Keratinocyte (primary cell): ENCODE data around the gene AFMID. TPM values are rescaled to one million over a fixed set of nuclear protein-coding genes. Genes with fewer than 3 reads are reported as not detected.
"Not testable (repeated sequence)": the region's sequence is repeated elsewhere in the genome, so short reads cannot be mapped to it uniquely, and the experiment has no call there.

Experiments
- DNase-seq: peaks from one replicate; pipeline ENCODE4 v3.0.0-alpha.2; 2011; ENCODE audit warnings: low read depth, missing footprints, low spot score
- FAIRE-seq: peaks from 2 replicates; lab custom pipeline; 2011; peaks lifted over from hg19 to GRCh38; lab: Jason Lieb, UNC
- H2AFZ ChIP-seq: 2 replicates; pipeline ENCODE4 v1.6.0; 2012; ENCODE audit warnings: low read length, control low read depth, inconsistent platforms; ENCODE audit not compliant: control insufficient read depth
- H3K27ac ChIP-seq: 2 replicates; pipeline ENCODE4 v1.5.1; 2011; ENCODE audit warnings: low read length; ENCODE audit not compliant: control insufficient read depth, insufficient read depth
- H3K27me3 ChIP-seq: 3 replicates; pipeline ENCODE4 v1.6.0; 2011; ENCODE audit warnings: low read length; ENCODE audit not compliant: control insufficient read depth, insufficient read depth; ENCODE audit errors: extremely low read depth
- H3K36me3 ChIP-seq, 2 experiments: 2 replicates in 1 of 2; 3 replicates in 1 of 2; pipeline ENCODE4 v1.5.1; 2011; ENCODE audit warnings: low read length in 2 of 2, mild to moderate bottlenecking in 1 of 2; ENCODE audit not compliant: control insufficient read depth in 2 of 2, insufficient read depth in 2 of 2; ENCODE audit errors: extremely low read depth in 1 of 2
- H3K4me1 ChIP-seq: 3 replicates; pipeline ENCODE4 v1.5.1; 2011; ENCODE audit warnings: low read length; ENCODE audit not compliant: control insufficient read depth, insufficient read depth; ENCODE audit errors: extremely low read depth
- H3K4me2 ChIP-seq: 3 replicates; pipeline ENCODE4 v1.6.0; 2011; ENCODE audit warnings: low read depth, low read length; ENCODE audit not compliant: control insufficient read depth, insufficient read depth; ENCODE audit errors: extremely low read depth
- H3K4me3 ChIP-seq, 3 experiments: fragments of 200-600 bp in 1 of 3; sonication (generic) in 1 of 3; 2 replicates in 2 of 3; 3 replicates in 1 of 3; pipeline ENCODE4 v1.5.1; 2011 to 2016; ENCODE audit warnings: low read length in 3 of 3, mild to moderate bottlenecking in 3 of 3, control low read depth in 2 of 3, inconsistent platforms in 1 of 3, low read depth in 1 of 3, mixed read lengths in 1 of 3, mixed run types in 1 of 3, moderate library complexity in 1 of 3; ENCODE audit not compliant: control insufficient read depth in 2 of 3, insufficient read depth in 2 of 3; ENCODE audit errors: extremely low read depth in 1 of 3
- H3K79me2 ChIP-seq: 2 replicates; pipeline ENCODE4 v1.6.0; 2012; ENCODE audit warnings: low read length; ENCODE audit not compliant: control insufficient read depth, insufficient read depth
- H3K9ac ChIP-seq: 3 replicates; pipeline ENCODE4 v1.6.0; 2011; ENCODE audit warnings: low read length; ENCODE audit not compliant: control insufficient read depth, insufficient read depth; ENCODE audit errors: extremely low read depth
- H3K9me1 ChIP-seq: 3 replicates; pipeline ENCODE4 v1.6.0; 2011; ENCODE audit warnings: low read length; ENCODE audit not compliant: control insufficient read depth, insufficient read depth; ENCODE audit errors: extremely low read depth
- H3K9me3 ChIP-seq: 2 replicates; pipeline ENCODE4 v1.5.1; 2012; ENCODE audit warnings: low read depth, low read length; ENCODE audit not compliant: control insufficient read depth
- H4K20me1 ChIP-seq: 3 replicates; pipeline ENCODE4 v1.6.0; 2011; ENCODE audit warnings: low read length; ENCODE audit not compliant: control insufficient read depth, insufficient read depth; ENCODE audit errors: extremely low read depth
- CTCF ChIP-seq, 3 experiments: IDR thresholded peaks in 1 of 3; conservative IDR thresholded peaks in 1 of 3; optimal IDR thresholded peaks in 1 of 3; 2 replicates in 2 of 3; 3 replicates in 1 of 3; pipeline versions ENCODE3 to v1.5.1; 2011; ENCODE audit warnings: low read length in 3 of 3, mild to moderate bottlenecking in 3 of 3, moderate library complexity in 2 of 3, control low read depth in 1 of 3, inconsistent platforms in 1 of 3; ENCODE audit not compliant: insufficient read depth in 2 of 3; ENCODE audit errors: extremely low read depth in 1 of 3
- EZH2 ChIP-seq: IDR thresholded peaks from one replicate; pipeline ENCODE4 v1.6.1; 2012; ENCODE audit warnings: inconsistent platforms, mild to moderate bottlenecking, low read length, moderate library complexity
- dilution Hi-C: fragments of 300-500 bp; cut with MboI; formaldehyde crosslinking; loops from one replicate; pipeline ENCODE4 v1.7.0; 2020; ENCODE audit warnings: low sequenced_read_pairs; ENCODE audit not compliant: extremely low pct_ligation_motif_present
- polyA plus RNA-seq, 5 experiments: library from polyadenylated mRNA; depleted of rRNA in 3 of 5; stranded (reverse) in 3 of 5; stranded (forward) in 1 of 5; unstranded in 1 of 5; fragments of >200 nt; gene quantifications; 1 replicate in 1 of 5; 2 replicates in 3 of 5; 3 replicates in 1 of 5; pipeline versions ENCODE4 v1.2.1 to v1.2.3, GENCODE V29; 2011 to 2012; ENCODE audit warnings: missing spikeins in 2 of 5, low read depth in 1 of 5, low replicate concordance in 1 of 5

AFMID gene
- polyA plus RNA-seq, 1 donor (not counting 4 experiments of a cell fraction or from before 2014, with no cell fraction given), result 21.6 TPM

GRCh38 chr17:78233678-78234077, 46.5 kb downstream of the AFMID start:
- no peak overlapping the region for H2AFZ ChIP-seq
- H4K20me1 ChIP-seq, result no peaks in the 10 kb centered on the region
- H3K27ac ChIP-seq, result no peak overlapping the region
- DNase-seq, result no peak
- peaks cover 36% of the 10 kb centered on the region for H3K27me3 ChIP-seq
- dilution Hi-C loops, result no loop called here
- H3K79me2 ChIP-seq, result no peaks in the 10 kb centered on the region
- no peak for TF ChIP-seq EZH2
- no peak for TF ChIP-seq CTCF (optimal IDR thresholded peaks at IDR 0.05 in 1 of 3, IDR thresholded peaks at IDR 0.05 in 1 of 3, conservative IDR thresholded peaks at IDR 0.05 in 1 of 3; ENCODE audit: extremely low read depth in 1 of 3, insufficient read depth in 2 of 3, low read length in 3 of 3)
- FAIRE-seq, result no peak
- H3K9ac ChIP-seq, result no peak overlapping the region
- H3K4me2 ChIP-seq, result no peak overlapping the region
- no peaks in the 10 kb centered on the region for H3K9me3 ChIP-seq
- no peaks in the 10 kb centered on the region for H3K36me3 ChIP-seq
- H3K9me1 ChIP-seq, result no peaks in the 10 kb centered on the region
- H3K4me1 ChIP-seq, result no peaks in the 10 kb centered on the region
- no peak overlapping the region for H3K4me3 ChIP-seq

- no peaks in the 10 kb centered on the region for H3K79me2 ChIP-seq
- no peaks in the 10 kb centered on the region for H3K9me1 ChIP-seq
- H3K36me3 ChIP-seq, result no peaks in the 10 kb centered on the region
- no peaks in the 10 kb centered on the region for H3K4me1 ChIP-seq
- H4K20me1 ChIP-seq, result no peaks in the 10 kb centered on the region
- no peaks in the 10 kb centered on the region for H3K9me3 ChIP-seq
- peaks cover 36% of the 10 kb centered on the region for H3K27me3 ChIP-seq
- FAIRE-seq (no peak), DNase-seq (no peak)
- no peak overlapping the region for H3K4me2 ChIP-seq
- no peak overlapping the region for H2AFZ ChIP-seq
- no peak overlapping the region for H3K27ac ChIP-seq
- no peak overlapping the region for H3K9ac ChIP-seq
- TF ChIP-seq CTCF (optimal IDR thresholded peaks at IDR 0.05 in 1 of 3, IDR thresholded peaks at IDR 0.05 in 1 of 3, conservative IDR thresholded peaks at IDR 0.05 in 1 of 3; ENCODE audit: extremely low read depth in 1 of 3, insufficient read depth in 2 of 3, low read length in 3 of 3) (no peak), EZH2 (no peak)
- dilution Hi-C loops, result no loop called here
- no peak overlapping the region for H3K4me3 ChIP-seq
Observed at GRCh38 chr17:78234261-78234865, 47.2 kb downstream of the AFMID start.

GRCh38 chr17:78235022-78235421, 47.9 kb downstream of the AFMID start:
- H3K4me2 ChIP-seq, H3K27ac ChIP-seq, H2AFZ ChIP-seq, H3K9me3 ChIP-seq, dilution Hi-C loops, H3K9me1 ChIP-seq, FAIRE-seq, H3K79me2 ChIP-seq, H3K9ac ChIP-seq, DNase-seq, H3K4me1 ChIP-seq, H3K4me3 ChIP-seq, H4K20me1 ChIP-seq, H3K36me3 ChIP-seq: not testable (repeated sequence)
- peaks cover 35% of the 10 kb centered on the region for H3K27me3 ChIP-seq
